Measurements from ENCODE around the gene BACH2.
"Not testable (repeated sequence)": the region's sequence is repeated elsewhere in the genome, so short reads cannot be mapped to it uniquely, and the experiment has no call there.

BACH2 gene

GRCh38 chr6:90169374-90169773, 127.3 kb downstream of the BACH2 start:
- DNase-seq (ENCODE audit: low read depth in 1 of 2, low spot score in 1 of 2), result no peak
- no peak for TF ChIP-seq JUND (IDR thresholded peaks at IDR 0.05; ENCODE audit: low read depth)
- in situ Hi-C loops (cut with HindIII; ENCODE audit: low pct_unique_long_range_greater_than_20kb, low sequenced_read_pairs), result no loop called here

- no peak for TF ChIP-seq JUND (IDR thresholded peaks at IDR 0.05; ENCODE audit: low read depth)
- in situ Hi-C loops (cut with HindIII; ENCODE audit: low pct_unique_long_range_greater_than_20kb, low sequenced_read_pairs), result no loop called here
- no peak for DNase-seq (ENCODE audit: low read depth in 1 of 2, low spot score in 1 of 2)
Observed at GRCh38 chr6:90168693-90169131, 127.9 kb downstream of the BACH2 start.

GRCh38 chr6:90167514-90168379, 128.9 kb downstream of the BACH2 start:
- DNase-seq (ENCODE audit: low read depth in 1 of 2, low spot score in 1 of 2), result no peak

GRCh38 chr6:90166155-90166924, 130.3 kb downstream of the BACH2 start:
- in situ Hi-C loops (cut with HindIII; ENCODE audit: low pct_unique_long_range_greater_than_20kb, low sequenced_read_pairs); DNase-seq (ENCODE audit: low read depth in 1 of 2, low spot score in 1 of 2): not testable (repeated sequence)

More at GRCh38 chr6:90167514-90168379, 128.9 kb downstream of the BACH2 start:
- no peak for TF ChIP-seq JUND (IDR thresholded peaks at IDR 0.05; ENCODE audit: low read depth)
- in situ Hi-C loops (cut with HindIII; ENCODE audit: low pct_unique_long_range_greater_than_20kb, low sequenced_read_pairs), result no loop called here

GRCh38 chr6:90162648-90163387, 133.8 kb downstream of the BACH2 start:
- DNase-seq (ENCODE audit: low read depth in 1 of 2, low spot score in 1 of 2), result no peak
- no peak for TF ChIP-seq JUND (IDR thresholded peaks at IDR 0.05; ENCODE audit: low read depth)
- in situ Hi-C loops (cut with HindIII; ENCODE audit: low pct_unique_long_range_greater_than_20kb, low sequenced_read_pairs), result no loop called here

GRCh38 chr6:90160013-90160412, 136.6 kb downstream of the BACH2 start:
- no peak for DNase-seq (ENCODE audit: low read depth in 1 of 2, low spot score in 1 of 2)
- no peak for TF ChIP-seq JUND (IDR thresholded peaks at IDR 0.05; ENCODE audit: low read depth)
- in situ Hi-C loops (cut with HindIII; ENCODE audit: low pct_unique_long_range_greater_than_20kb, low sequenced_read_pairs), result no loop called here

- no peak for TF ChIP-seq JUND (IDR thresholded peaks at IDR 0.05; ENCODE audit: low read depth)
- no peak for DNase-seq (ENCODE audit: low read depth in 1 of 2, low spot score in 1 of 2)
- in situ Hi-C loops (cut with HindIII; ENCODE audit: low pct_unique_long_range_greater_than_20kb, low sequenced_read_pairs), result no loop called here
Observed at GRCh38 chr6:90159452-90159851, 137.2 kb downstream of the BACH2 start.

- DNase-seq (ENCODE audit: low read depth in 1 of 2, low spot score in 1 of 2), result no peak
- in situ Hi-C loops (cut with HindIII; ENCODE audit: low pct_unique_long_range_greater_than_20kb, low sequenced_read_pairs), result no loop called here
- TF ChIP-seq JUND (IDR thresholded peaks at IDR 0.05; ENCODE audit: low read depth), result no peak
Observed at GRCh38 chr6:90158936-90159335, 137.7 kb downstream of the BACH2 start.

GRCh38 chr6:90157441-90157840, 139.2 kb downstream of the BACH2 start:
- no peak for TF ChIP-seq JUND (IDR thresholded peaks at IDR 0.05; ENCODE audit: low read depth)
- no peak for DNase-seq (ENCODE audit: low read depth in 1 of 2, low spot score in 1 of 2)
- in situ Hi-C loops (cut with HindIII; ENCODE audit: low pct_unique_long_range_greater_than_20kb, low sequenced_read_pairs), result no loop called here

GRCh38 chr6:90156861-90157260, 139.8 kb downstream of the BACH2 start:
- DNase-seq (ENCODE audit: low read depth in 1 of 2, low spot score in 1 of 2), result no peak
- in situ Hi-C loops (cut with HindIII; ENCODE audit: low pct_unique_long_range_greater_than_20kb, low sequenced_read_pairs), result no loop called here
- no peak for TF ChIP-seq JUND (IDR thresholded peaks at IDR 0.05; ENCODE audit: low read depth)

GRCh38 chr6:90154755-90155470, 141.7 kb downstream of the BACH2 start:
- TF ChIP-seq JUND (IDR thresholded peaks at IDR 0.05; ENCODE audit: low read depth), result no peak
- DNase-seq (ENCODE audit: low read depth in 1 of 2, low spot score in 1 of 2), result no peak
- in situ Hi-C loops (cut with HindIII; ENCODE audit: low pct_unique_long_range_greater_than_20kb, low sequenced_read_pairs), result no loop called here

Measured in T47D (cell line).